Measurements from ENCODE around the gene GALNTL6.
"Not testable (repeated sequence)": the region's sequence is repeated elsewhere in the genome, so short reads cannot be mapped to it uniquely, and the experiment has no call there.

- TF ChIP-seq POLR2AphosphoS5 (IDR thresholded peaks at IDR 0.05; ENCODE audit: low read depth, low read length); POLR2A (IDR thresholded peaks at IDR 0.05; ENCODE audit: low read depth, low read length); PAX5 (IDR thresholded peaks at IDR 0.05; ENCODE audit: insufficient read depth, low read length, severe bottlenecking); TAF1 (IDR thresholded peaks at IDR 0.05; ENCODE audit: low read depth, low read length); SPI1 (IDR thresholded peaks at IDR 0.05; ENCODE audit: low read depth, low read length): not testable (repeated sequence)
These were observed 1099.3 kb downstream of the GALNTL6 start for GRCh38 chr4:172912468-172912867.
